Neural progenitor cell (in vitro differentiated cells): ENCODE results near the gene BCAP31.

Source experiments
- CTCF ChIP-seq: fragments of 200-600 bp; sonication (generic); IDR thresholded peaks from 2 replicates; pipeline ENCODE4 v1.5.1; 2017; ENCODE audit warnings: antibody characterized with exemption, mild to moderate bottlenecking
- EZH2 ChIP-seq: fragments of 200-600 bp; sonication (generic); IDR thresholded peaks from 2 replicates; pipeline ENCODE4 v1.6.1; 2017; ENCODE audit warnings: antibody characterized with exemption, mild to moderate bottlenecking, moderate library complexity

DNA sequence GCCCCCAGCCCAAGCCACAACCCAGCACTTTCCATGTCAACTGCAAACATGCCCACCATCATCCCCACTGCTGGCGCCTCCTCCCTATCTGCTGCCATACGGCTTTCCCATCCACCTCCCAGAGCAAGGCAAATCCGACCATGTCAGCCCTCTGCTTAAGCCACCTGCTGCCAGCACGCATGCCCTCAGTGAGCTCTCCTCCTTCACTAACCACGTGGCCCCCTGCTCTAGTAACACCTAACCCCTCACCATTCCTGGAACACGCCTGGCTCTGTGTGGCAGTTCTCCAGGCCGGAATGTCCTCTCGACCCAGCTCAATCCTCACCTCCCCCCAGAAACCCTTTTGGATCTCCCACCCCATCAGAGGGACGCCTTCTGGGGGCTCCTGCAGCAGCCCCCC lies 17.4 kb downstream of the BCAP31 start:
- TF ChIP-seq CTCF = no peak
- TF ChIP-seq EZH2 = no peak
